Fibroblast of upper back skin (primary cell): ENCODE measurements around the gene SKOR2.

Source experiments
- DNase-seq: peaks from one replicate; pipeline ENCODE4 v3.0.0-alpha.2; 2013

Gene SKOR2, protein sequence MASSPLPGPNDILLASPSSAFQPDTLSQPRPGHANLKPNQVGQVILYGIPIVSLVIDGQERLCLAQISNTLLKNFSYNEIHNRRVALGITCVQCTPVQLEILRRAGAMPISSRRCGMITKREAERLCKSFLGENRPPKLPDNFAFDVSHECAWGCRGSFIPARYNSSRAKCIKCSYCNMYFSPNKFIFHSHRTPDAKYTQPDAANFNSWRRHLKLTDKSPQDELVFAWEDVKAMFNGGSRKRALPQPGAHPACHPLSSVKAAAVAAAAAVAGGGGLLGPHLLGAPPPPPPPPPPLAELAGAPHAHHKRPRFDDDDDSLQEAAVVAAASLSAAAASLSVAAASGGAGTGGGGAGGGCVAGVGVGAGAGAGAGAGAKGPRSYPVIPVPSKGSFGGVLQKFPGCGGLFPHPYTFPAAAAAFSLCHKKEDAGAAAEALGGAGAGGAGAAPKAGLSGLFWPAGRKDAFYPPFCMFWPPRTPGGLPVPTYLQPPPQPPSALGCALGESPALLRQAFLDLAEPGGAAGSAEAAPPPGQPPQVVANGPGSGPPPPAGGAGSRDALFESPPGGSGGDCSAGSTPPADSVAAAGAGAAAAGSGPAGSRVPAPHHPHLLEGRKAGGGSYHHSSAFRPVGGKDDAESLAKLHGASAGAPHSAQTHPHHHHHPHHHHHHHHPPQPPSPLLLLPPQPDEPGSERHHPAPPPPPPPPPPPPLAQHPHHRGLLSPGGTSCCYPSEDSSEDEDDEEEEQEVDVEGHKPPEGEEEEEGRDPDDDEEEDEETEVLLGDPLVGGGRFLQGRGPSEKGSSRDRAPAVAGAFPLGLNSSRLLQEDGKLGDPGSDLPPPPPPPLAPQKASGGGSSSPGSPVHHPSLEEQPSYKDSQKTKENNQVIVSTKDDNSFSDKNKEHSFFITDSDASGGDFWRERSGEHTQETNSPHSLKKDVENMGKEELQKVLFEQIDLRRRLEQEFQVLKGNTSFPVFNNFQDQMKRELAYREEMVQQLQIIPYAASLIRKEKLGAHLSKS

DNA sequence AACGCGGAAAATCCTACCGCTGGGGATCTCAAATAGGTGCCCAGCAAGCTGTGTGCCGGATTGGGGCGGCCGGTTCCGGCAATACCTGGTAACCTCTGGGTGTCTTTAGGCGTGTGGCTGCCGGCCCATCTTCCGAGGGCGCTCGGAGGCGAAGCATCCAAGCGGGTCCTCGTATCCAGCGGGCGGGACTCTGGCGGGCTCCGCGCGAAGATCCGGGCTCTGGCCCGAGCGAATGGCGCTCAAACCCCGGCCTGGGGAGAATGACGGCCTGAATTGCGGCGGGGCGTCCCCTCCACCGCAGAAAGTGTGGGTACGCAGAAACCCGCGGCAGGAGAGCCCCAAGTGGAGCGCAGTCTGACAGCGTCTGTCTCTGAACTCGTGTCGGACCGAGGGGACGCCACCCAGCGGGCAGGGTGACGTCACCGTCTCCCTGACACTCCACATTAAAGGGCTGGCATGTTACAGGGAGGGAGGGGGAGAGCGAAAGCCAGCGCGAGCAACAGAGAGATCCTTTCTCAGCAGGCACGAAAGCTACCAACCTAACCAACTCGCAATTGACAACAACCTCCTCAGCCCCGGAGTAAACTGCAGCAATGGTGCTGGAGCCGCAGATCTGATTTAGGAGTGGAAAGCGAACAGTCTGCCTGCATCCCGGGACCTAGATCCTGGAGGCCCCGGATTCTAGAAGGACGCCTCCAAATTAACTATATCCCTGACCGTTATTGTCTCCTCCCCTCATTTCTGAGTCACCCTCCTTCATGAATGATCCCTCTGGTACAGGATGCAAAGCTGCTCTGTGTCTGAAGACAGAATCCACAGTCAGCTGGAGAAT is at the start of gene SKOR2:
Gene SKOR2 (minus strand): TSS at position 372 of the 832 bp plus-strand sequence. CDS start 2,477 bp downstream, outside the sequence.
- DNase-seq = no peak

DNA sequence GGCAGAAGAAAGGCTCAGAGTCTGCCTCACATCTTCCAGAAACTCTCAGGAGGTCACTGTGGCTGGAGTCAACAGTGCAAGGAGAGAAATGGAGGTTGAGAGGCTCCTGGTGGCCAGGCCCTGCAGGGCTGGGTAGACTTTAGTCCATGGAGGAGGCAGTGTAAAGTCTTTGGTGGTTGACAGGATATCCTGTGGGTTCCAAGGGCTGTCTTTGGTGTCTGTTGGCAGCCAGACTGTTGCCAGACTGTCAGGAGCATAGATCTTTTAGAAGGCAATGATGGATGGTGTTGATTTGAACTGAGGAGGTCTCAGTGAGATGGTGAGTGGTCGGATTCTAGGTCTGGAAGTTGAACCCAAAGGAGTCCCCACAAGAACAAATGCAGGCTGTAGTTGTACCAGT is 45.0 kb upstream of the SKOR2 start:
- no peak for DNase-seq

- DNase-seq = no peak
These were observed 43.3 kb upstream of the SKOR2 start for GRCh38 chr18:47294801-47295200.

DNA sequence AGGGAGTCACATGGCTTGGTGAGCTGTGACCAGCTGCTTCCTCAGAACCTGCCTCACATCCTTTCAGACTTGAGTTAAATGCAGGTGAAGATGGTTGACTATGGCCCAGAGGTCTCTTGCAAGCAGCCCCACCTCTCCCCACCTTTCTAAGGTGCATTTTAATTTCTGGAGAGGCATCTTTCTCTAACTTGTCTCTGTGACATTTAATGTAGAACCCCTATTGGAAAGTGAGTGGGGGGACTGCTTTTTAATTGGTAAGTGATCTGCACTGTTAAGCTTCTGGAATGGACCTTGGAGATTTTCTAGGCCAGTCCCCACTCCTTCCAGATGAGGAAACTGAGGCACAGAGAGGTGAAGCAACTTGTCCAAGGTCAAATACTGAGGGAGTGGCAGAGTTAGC is 37.3 kb upstream of the SKOR2 start:
- no peak for DNase-seq

- no peak for DNase-seq
These were observed 36.6 kb upstream of the SKOR2 start for GRCh38 chr18:47287911-47288585.

DNA sequence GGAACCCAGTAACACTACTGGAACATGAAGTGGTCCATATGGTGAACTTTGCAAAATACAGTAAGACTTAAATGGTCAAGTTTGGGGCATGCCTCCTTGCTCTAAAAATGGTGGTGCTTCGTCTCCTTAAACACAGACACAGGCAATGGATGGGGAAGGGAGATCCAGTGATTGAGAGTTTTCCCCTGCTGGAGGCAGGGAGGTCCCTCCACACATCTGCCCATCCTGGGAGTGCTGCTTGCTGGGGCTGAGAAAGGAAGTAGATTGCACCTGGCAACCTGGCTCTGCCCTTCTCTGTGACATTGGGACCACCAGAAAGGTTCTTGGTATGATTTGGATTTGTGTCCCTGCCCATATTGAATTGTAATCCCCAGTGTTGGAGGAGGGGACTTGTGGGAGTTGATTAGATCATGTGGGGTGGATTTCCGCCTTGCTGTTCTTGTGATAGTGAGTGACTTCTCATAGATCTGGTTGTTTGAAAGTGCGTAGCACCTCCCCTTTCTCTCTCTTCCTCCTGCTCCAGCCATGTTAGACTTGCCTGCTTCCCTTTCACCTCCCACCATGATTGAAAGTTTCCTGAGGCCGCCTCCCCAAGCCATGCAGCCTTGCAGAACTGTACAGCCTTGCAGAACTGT is 35.4 kb upstream of the SKOR2 start:
- DNase-seq = no peak

DNA sequence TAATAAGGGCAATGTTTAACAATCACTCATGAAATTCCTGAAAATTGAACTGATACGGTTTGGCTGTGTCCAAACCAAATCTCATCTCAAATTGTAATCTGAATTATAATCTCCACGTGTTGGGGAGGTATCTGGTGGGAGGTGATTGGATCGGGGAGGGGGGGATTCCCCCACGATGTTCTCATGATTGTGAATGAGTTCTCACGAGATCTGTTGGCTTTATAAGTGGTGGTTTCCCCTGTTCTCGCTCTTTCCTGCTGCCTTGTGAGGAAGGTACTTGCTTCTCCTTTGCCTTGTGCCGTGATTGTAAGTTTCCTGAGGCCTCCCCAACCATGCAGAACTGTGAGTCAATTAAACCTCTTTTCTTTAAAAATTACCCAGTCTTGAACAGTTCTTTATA is 34.0 kb upstream of the SKOR2 start:
- no peak for DNase-seq

DNA sequence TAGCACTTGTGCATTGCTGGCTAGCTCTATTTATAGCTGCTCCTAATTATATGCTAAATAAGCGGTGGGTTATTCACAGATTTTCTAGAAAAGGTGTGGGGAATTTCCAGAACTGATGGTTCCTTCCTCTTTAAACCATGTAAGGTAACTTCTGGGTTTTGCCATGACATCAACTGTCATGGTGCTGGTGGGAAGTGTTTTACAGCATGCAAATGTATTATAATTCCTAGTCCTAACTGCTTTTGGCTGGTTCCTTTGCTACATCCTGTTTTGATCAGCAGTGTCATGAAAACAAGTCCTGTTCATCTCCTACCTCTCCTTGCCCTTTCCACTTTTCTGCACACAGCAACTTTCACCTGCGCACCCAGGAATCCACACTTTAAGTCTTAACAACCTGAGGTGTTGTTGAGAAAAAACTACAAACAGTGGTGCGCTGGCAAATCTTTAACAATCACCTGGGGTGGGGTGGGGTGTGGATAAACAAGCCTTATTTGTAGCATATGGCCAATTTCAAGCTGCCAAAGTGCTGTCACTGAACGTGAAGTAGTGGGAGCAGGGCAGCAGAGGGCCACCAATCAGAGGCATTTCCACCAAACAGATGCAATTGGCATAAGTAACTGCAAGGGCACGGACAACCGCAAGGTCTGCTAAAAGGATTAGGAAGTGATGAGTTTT is 33.4 kb upstream of the SKOR2 start:
- DNase-seq = no peak

- DNase-seq = peak; percentile 37
These were observed 32.0 kb upstream of the SKOR2 start for GRCh38 chr18:47283476-47283875.

DNA sequence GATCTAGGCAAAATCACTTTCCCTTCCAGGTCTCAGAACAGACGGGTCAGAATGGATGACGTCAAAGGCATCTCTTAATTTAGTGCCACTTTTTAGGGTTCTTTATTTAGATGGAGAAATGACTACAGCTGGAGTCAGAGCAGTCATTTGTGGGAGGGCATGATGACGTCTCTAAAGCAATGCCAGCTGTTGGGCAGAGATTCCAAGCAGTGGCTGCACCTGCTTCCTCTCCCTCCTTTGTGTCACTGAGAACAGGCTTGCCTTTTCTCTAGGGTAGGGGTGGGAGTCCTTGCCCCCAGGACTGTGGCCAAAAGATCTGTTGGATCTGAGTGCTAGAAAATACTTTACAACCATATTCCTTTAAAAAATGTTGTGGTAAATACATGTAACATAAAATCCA is 28.7 kb upstream of the SKOR2 start:
- no peak for DNase-seq

DNA sequence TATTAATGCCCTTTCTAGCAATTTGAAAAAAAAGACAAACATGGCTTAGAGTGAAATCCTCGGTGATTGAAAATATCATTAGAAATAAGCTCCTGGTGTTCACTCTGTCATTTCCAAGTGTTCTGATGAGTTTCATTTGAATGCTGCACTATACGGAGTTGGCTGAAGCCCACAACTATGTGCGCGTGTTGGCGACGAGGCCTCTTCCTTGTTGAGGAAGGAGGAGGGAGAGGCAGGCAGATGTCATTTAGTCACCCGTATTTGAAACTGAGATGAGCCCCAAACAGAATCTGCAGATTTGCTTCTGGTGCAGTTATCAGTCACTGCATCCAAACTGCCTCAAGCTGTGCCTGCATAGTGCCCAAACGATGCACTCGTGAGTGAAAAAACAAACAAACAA is 23.5 kb upstream of the SKOR2 start:
- DNase-seq = peak; percentile 28

GRCh38 chr18:47265197-47265596 is 13.7 kb upstream of the SKOR2 start:
- peak; percentile 92 for DNase-seq

DNA sequence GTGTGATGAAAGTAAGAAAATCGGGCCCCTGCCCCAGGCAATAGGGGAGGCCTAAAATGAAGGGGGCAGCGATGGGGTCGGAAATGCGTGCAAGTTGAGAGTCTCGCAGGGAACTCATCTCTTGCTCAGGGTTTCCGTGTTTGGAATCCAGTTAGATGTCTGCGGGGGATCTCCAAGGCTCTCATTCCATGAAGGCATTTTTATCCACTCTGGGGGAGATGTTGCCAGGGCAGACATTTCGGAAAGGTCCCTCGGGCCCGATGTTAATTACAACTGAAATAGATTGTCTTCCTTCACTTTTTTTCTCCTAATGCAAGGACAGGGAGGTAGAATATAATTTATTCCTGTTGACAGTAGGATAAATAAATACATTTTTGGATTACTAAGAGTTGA is 12.8 kb upstream of the SKOR2 start:
- peak; percentile 28 for DNase-seq

GRCh38 chr18:47263430-47264307 is 12.2 kb upstream of the SKOR2 start:
- DNase-seq = peak; percentile 38

GRCh38 chr18:47263150-47263429 is 11.6 kb upstream of the SKOR2 start:
- DNase-seq = no peak

DNA sequence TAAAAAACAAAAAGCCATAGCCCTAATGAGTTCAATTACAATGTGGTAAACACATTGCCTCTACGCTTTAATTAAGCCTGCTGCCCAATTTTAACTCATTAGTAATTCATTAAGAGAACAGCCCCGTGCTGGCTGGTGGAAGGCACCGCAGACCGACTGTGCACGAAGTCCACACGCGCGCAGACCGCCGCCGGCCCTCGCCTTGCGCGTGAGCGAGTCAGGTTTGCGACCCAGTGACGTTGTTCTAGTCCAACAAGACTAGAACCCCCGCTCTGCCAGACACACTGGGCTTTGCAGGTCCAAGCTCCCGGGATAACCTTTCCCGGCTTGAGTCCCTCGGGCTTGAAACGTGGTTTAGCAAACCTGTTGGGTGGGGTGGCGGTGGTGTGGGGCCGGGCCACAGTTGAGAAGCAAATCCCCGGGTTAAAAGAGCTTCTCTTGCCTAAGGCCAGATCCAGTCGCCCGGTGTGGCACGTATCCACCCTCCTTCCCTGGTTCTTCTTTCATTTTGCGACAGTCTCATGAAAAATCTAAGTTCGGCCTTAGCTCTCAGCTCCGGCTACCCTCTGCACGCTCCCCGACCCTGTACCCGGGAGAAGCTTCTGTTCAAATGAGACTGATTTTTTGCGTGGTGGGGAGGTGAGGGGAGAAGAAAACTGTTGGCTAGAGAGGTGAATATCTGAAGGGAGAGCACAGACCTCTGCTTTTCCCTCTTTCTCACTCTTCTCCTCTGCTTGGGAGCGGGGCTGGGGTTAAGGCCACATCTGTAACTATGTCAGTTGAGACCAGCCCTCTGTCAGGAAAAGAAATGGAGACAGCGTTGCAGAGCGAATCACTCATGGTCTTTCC is 11.1 kb upstream of the SKOR2 start:
- no peak for DNase-seq

- DNase-seq = no peak
These were observed 10.4 kb upstream of the SKOR2 start for GRCh38 chr18:47261902-47262300.

DNA sequence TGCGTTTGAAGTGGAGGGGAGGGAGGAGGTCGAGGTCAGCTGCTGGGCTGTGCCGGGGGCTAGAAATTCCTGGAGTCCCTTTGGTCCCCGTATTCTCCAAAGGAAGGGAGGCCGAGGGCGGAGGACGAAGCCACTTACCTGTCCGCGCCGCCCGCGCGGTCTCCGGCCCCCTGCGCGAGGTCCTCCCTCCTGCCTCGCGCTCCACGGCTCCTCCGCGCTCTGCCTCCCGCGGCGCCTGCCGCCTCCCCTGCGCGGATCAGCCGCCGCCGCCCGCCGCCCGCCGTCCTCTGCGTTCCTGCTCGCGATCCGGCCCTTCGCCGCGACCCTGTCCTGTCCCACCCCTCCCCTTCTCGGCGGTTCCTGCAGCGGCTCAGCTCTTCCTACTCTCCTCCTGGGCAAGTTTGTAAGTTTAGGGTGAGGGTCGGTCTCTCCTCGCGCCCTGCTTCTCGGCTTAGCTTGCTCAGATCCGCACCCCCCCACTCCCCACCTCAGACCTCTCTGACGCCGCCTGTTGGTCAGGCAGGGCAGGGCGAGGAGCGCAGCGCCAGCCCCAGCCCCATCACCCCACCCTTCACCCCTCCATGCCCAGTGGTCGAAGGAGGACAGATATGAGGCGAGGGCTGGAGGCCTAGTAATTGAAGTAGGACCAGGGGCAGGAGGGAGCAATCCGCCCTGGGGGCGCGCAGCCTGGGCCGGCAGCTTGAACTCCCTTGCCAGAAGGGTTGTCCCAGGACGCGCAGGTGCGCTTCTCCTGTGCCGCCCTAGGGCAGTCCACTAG is 9.7 kb upstream of the SKOR2 start:
- no peak for DNase-seq
